NCI-H82 treated with DMSO at 0.1 percent for 48 hours (cell line): ENCODE measurements around the gene ZNF236.

ENCODE experiments used
- DNase-seq: peaks from one replicate; lab custom pipeline; 2025; ENCODE audit not compliant: unreplicated experiment; lab: John Stamatoyannopoulos, UW

ZNF236 gene

DNA sequence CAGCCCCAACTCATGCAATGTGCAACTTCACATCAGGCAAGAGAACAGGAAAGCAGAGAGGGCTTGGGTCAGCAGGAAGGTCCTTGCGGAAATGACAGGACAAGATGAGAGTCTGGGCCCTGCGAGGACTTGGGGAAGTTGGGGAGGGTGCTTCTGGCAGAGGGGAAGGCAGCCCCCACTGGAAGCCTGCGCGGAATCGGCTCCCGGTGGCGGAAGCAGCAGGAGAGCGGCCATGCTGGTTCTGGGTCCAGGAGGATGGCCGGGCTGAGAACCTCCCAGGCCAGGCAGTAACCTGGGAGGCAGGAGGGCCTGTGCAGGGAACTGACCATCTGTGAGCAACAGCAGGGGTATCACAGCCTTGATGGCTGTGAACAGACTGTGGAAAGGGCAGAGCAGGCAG, 197.3 kb downstream of the ZNF236 start:
- DNase-seq = no peak
